Sciatic nerve (tissue), 2 donors: Measurements from ENCODE around the gene AP2B1. TPM values are rescaled to one million over a fixed set of nuclear protein-coding genes. Genes with fewer than 3 reads are reported as not detected.

Experiments used
- ATAC-seq: fragments of 200-7000 bp; cut with Tn5 transposase; one replicate; pipeline ENCODE4 v1.9.1; 2020; ENCODE audit warnings: mild to moderate bottlenecking, moderate library complexity
- DNase-seq: peaks from one replicate; pipeline ENCODE4 v3.0.0-alpha.2; 2020; ENCODE audit warnings: low spot score
- intact Hi-C: fragments of 100-400 bp; cut with DNase I; formaldehyde crosslinking; loops from one replicate; pipeline ENCODE4 v1.14.2; 2022
- total RNA-seq: library from RNA; stranded (reverse); fragmentation: NEBNext Ultra II Directional; extraction: Animal tissue kit (Norgen Biotek cat#: 25700); gene quantifications from one replicate; pipeline ENCODE4 v1.2.1, GENCODE V29; 2021
- donor health status: DM: no; HTN: no; CAD: no.
- donor health status: DM: no; HTN: no; CAD: no.

Gene AP2B1
- total RNA-seq, 1 donor from 2014 or later, result 130 TPM

- intact Hi-C loops, result no loop called here
- DNase-seq, result no peak
- ATAC-seq, result no peak
These were observed 188.5 kb downstream of the AP2B1 start for GRCh38 chr17:35775583-35775982.

Other genes starting within 250 kb of the AP2B1 start
- gene SLFN11, start 213.7 kb upstream of the AP2B1 start, total RNA-seq, result 107 TPM
- gene SLFN12, start 154.8 kb upstream of the AP2B1 start, total RNA-seq, result 17.2 TPM
- gene SLFN13, start 138.6 kb upstream of the AP2B1 start, total RNA-seq, result 33.8 TPM
- 6.0 TPM for gene SLFN12L, start 49.6 kb upstream of the AP2B1 start, total RNA-seq
- gene SLFN14, start 26.5 kb upstream of the AP2B1 start, total RNA-seq, result 0.45 TPM
- 7.8 TPM for gene PEX12, start 8.8 kb upstream of the AP2B1 start, total RNA-seq
- 5.4 TPM for gene RASL10B, start 144.3 kb downstream of the AP2B1 start, total RNA-seq
- 0.13 TPM for gene GAS2L2, start 165.9 kb downstream of the AP2B1 start, total RNA-seq
- not detected for gene C17orf50, start 173.6 kb downstream of the AP2B1 start, total RNA-seq
- gene MMP28, start 208.3 kb downstream of the AP2B1 start, total RNA-seq, result 61.5 TPM
- gene TAF15, start 222.2 kb downstream of the AP2B1 start, total RNA-seq, result 183 TPM